Panc1 (cell line): ENCODE measurements around the gene GIMAP2. TPM values are rescaled to one million over a fixed set of nuclear protein-coding genes. Genes with fewer than 3 reads are reported as not detected.

ENCODE experiments used
- ATAC-seq: fragments of 200-7000 bp; cut with Tn5 transposase; 2 replicates; pipeline ENCODE4 v1.9.1; 2020; ENCODE audit warnings: mild to moderate bottlenecking, moderate library complexity
- BruUV-seq: library from RNA; stranded (reverse); fragments of 400-500 nt; replicated peaks from 2 replicates; lab custom pipeline; 2021; lab: Mats Ljungman, UMichigan
- CTCF ChIA-PET: fragments of 300-600 bp; sonication (Branson Sonifier 250); formaldehyde crosslinking; loops from one replicate; lab custom pipeline; 2022; ENCODE audit warnings: antibody characterized with exemption; lab: Charles Lee
- POLR2A ChIA-PET: fragments of 300-600 bp; sonication (Branson Sonifier 250); formaldehyde crosslinking; loops from one replicate; lab custom pipeline; 2022; ENCODE audit warnings: antibody characterized with exemption; lab: Charles Lee
- DNase-seq: peaks from one replicate; pipeline ENCODE4 v3.0.0-alpha.2; 2010; ENCODE audit warnings: low read depth, low spot score
- H3K27ac ChIP-seq: 2 replicates; pipeline ENCODE4 v1.5.1; 2011; ENCODE audit warnings: mild to moderate bottlenecking, low read length, inconsistent platforms
- H3K27me3 ChIP-seq: fragments of 200-500 bp; sonication (Bioruptor generic); 2 replicates; pipeline ENCODE4 v1.6.0; 2014; ENCODE audit warnings: low read length, inconsistent platforms; ENCODE audit not compliant: control insufficient read depth, insufficient read depth
- H3K36me3 ChIP-seq: fragments of 200-500 bp; sonication (Bioruptor generic); 2 replicates; pipeline ENCODE4 v1.5.1; 2014; ENCODE audit warnings: inconsistent platforms, mild to moderate bottlenecking, low read length, moderate library complexity; ENCODE audit not compliant: control insufficient read depth, insufficient read depth
- H3K4me1 ChIP-seq: 2 replicates; pipeline ENCODE4 v1.5.1; 2011; ENCODE audit warnings: inconsistent platforms, mild to moderate bottlenecking, low read length, moderate library complexity; ENCODE audit not compliant: control insufficient read depth, insufficient read depth
- H3K4me3 ChIP-seq, 2 experiments: 2 replicates each; pipeline ENCODE4 v1.5.1; 2011 to 2012; ENCODE audit warnings: low read depth in 2 of 2, low read length in 2 of 2, mild to moderate bottlenecking in 2 of 2, inconsistent platforms in 1 of 2, moderate library complexity in 1 of 2
- H3K9me3 ChIP-seq: fragments of 200-500 bp; sonication (Bioruptor generic); 2 replicates; pipeline ENCODE4 v1.5.1; 2014; ENCODE audit warnings: low read depth, mild to moderate bottlenecking, inconsistent platforms, low read length, moderate library complexity; ENCODE audit not compliant: control insufficient read depth, insufficient read depth
- POLR2AphosphoS5 ChIP-seq: IDR thresholded peaks from 2 replicates; pipeline ENCODE4 v1.6.1; 2012; ENCODE audit warnings: mild to moderate bottlenecking, low read depth, low read length, moderate library complexity
- SIN3A ChIP-seq: IDR thresholded peaks from 2 replicates; pipeline ENCODE4 v1.6.1; 2012; ENCODE audit warnings: low read depth, mild to moderate bottlenecking, low read length, moderate library complexity, borderline replicate concordance; ENCODE audit not compliant: insufficient read depth
- TCF7L2 ChIP-seq: IDR thresholded peaks from 2 replicates; pipeline ENCODE4 v1.6.1; 2011; ENCODE audit warnings: mild to moderate bottlenecking, low read depth, low read length, inconsistent platforms
- in situ Hi-C: cut with HindIII; loops from 2 replicates; pipeline ENCODE4 v1.10.0; 2016; ENCODE audit warnings: low sequenced_read_pairs, low pct_unique_long_range_greater_than_20kb
- intact Hi-C: fragments of 100-400 bp; cut with micrococcal nuclease; formaldehyde crosslinking; loops from one replicate; pipeline ENCODE4 v1.10.0; 2022; ENCODE audit not compliant: unreplicated experiment
- total RNA-seq: library from RNA; stranded (reverse); gene quantifications from one replicate; pipeline ENCODE4 v1.2.1, GENCODE V29; 2021; ENCODE audit not compliant: unreplicated experiment
- TF ChIP-seq, protein P1 (sequence below), 2 experiments: IDR thresholded peaks; 2 replicates each; pipeline ENCODE4 v1.6.1; 2011 to 2012; ENCODE audit warnings: low read depth in 2 of 2, control low read depth in 1 of 2, low read length in 1 of 2, mild to moderate bottlenecking in 1 of 2, moderate library complexity in 1 of 2; ENCODE audit not compliant: insufficient read depth in 1 of 2
- TF ChIP-seq, protein P2 (sequence below): fragments of 450-650 bp; IDR thresholded peaks from 2 replicates; pipeline ENCODE4 v1.5.1; 2017; ENCODE audit warnings: mild to moderate bottlenecking

Gene GIMAP2
- total RNA-seq, 1 experiment from 2014 or later: 1.5 TPM

DNA sequence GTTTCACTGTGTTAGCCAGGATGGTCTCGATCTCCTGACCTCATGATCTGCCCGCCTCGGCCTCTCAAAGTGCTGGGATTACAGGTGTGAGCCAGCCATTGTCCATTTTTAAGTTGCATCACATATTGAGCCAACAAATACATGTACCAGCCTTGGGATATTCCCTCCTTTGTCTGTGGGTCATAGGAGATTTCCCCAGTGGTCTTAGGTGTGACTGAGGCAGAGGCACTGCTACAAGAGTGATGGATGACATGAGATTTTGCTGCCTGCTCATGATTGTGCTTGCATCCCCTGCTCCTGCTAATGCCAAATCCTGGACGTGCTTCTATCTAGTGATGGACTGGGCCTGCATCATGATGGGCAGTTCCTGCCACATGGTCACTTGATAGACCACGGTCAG is 42.6 kb upstream of the GIMAP2 start:
- Histone ChIP-seq H3K9me3 (no peaks in the 10 kb centered on the region), H3K4me3 (no peak overlapping the region), H3K27ac (no peak overlapping the region), H3K4me1 (no peaks in the 10 kb centered on the region), H3K27me3 (no peaks in the 10 kb centered on the region), H3K36me3 (no peaks in the 10 kb centered on the region)
- CTCF ChIA-PET: no interaction called here
- DNase-seq (no peak), ATAC-seq (no peak)
- in situ Hi-C loops (no loop called here), intact Hi-C loops (no loop called here)
- TF ChIP-seq, protein P1, sequence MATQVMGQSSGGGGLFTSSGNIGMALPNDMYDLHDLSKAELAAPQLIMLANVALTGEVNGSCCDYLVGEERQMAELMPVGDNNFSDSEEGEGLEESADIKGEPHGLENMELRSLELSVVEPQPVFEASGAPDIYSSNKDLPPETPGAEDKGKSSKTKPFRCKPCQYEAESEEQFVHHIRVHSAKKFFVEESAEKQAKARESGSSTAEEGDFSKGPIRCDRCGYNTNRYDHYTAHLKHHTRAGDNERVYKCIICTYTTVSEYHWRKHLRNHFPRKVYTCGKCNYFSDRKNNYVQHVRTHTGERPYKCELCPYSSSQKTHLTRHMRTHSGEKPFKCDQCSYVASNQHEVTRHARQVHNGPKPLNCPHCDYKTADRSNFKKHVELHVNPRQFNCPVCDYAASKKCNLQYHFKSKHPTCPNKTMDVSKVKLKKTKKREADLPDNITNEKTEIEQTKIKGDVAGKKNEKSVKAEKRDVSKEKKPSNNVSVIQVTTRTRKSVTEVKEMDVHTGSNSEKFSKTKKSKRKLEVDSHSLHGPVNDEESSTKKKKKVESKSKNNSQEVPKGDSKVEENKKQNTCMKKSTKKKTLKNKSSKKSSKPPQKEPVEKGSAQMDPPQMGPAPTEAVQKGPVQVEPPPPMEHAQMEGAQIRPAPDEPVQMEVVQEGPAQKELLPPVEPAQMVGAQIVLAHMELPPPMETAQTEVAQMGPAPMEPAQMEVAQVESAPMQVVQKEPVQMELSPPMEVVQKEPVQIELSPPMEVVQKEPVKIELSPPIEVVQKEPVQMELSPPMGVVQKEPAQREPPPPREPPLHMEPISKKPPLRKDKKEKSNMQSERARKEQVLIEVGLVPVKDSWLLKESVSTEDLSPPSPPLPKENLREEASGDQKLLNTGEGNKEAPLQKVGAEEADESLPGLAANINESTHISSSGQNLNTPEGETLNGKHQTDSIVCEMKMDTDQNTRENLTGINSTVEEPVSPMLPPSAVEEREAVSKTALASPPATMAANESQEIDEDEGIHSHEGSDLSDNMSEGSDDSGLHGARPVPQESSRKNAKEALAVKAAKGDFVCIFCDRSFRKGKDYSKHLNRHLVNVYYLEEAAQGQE (IDR thresholded peaks at IDR 0.05; ENCODE audit: insufficient read depth in 1 of 2, low read depth in 2 of 2, low read length in 1 of 2): no peak
- TF ChIP-seq POLR2AphosphoS5 (no peak), SIN3A (no peak), TCF7L2 (no peak)
- TF ChIP-seq, protein P2, sequence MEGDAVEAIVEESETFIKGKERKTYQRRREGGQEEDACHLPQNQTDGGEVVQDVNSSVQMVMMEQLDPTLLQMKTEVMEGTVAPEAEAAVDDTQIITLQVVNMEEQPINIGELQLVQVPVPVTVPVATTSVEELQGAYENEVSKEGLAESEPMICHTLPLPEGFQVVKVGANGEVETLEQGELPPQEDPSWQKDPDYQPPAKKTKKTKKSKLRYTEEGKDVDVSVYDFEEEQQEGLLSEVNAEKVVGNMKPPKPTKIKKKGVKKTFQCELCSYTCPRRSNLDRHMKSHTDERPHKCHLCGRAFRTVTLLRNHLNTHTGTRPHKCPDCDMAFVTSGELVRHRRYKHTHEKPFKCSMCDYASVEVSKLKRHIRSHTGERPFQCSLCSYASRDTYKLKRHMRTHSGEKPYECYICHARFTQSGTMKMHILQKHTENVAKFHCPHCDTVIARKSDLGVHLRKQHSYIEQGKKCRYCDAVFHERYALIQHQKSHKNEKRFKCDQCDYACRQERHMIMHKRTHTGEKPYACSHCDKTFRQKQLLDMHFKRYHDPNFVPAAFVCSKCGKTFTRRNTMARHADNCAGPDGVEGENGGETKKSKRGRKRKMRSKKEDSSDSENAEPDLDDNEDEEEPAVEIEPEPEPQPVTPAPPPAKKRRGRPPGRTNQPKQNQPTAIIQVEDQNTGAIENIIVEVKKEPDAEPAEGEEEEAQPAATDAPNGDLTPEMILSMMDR: no peak
- POLR2A ChIA-PET: no interaction called here
- no TSS peak for BruUV-seq

DNA sequence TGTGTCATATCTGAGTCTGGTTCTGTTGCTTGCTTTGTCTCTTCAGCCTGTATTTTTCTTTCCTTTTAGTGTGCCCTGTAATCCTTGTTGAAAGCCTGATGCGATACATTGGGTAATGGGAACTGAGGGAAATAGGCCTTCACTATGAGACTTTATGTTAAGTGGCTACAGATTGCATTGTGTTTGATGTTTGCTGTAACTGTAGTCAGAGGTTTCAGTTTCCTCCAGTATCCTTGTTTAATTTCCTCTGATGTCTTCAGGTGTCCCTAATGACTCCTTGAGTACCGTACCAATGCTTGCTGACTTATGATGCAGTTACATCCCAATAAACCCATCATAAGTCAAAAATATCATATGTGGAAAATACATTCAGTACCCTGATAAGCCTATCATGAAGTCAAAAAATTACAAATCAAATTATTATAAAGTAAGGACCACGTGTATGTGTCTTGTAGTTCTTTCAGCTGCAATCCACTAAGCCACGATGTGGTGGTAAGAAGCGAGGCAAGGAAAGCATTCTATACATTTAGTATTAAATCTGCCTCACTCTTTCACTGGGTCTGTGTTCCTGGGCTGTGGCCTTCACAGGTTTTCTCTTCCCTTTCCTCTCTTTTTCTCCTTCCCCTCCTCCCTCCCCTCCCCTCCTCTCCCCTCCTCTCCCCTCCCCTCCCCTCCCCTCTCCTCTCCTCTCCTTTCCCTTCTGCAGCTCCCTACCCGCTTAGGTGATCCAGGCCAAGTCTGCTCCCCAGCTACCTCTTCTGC is 40.1 kb upstream of the GIMAP2 start:
- TF ChIP-seq TCF7L2 (no peak), SIN3A (no peak), POLR2AphosphoS5 (no peak)
- TF ChIP-seq, protein P1 (IDR thresholded peaks at IDR 0.05; ENCODE audit: insufficient read depth in 1 of 2, low read depth in 2 of 2, low read length in 1 of 2): no peak
- TF ChIP-seq, protein P2: no peak
- DNase-seq (no peak), ATAC-seq (no peak)
- no peak overlapping the region for H3K27ac ChIP-seq
- no peaks in the 10 kb centered on the region for H3K36me3 ChIP-seq
- no peaks in the 10 kb centered on the region for H3K9me3 ChIP-seq
- in situ Hi-C loops: no loop called here
- BruUV-seq: no TSS peak
- H3K27me3 ChIP-seq: no peaks in the 10 kb centered on the region
- POLR2A ChIA-PET: no interaction called here
- intact Hi-C loops: no loop called here
- no peak overlapping the region for H3K4me3 ChIP-seq
- no peaks in the 10 kb centered on the region for H3K4me1 ChIP-seq
- CTCF ChIA-PET: no interaction called here
